Stimulated activated CD8-positive, alpha-beta memory T cell treated with anti-CD3 and anti-CD28 coated beads, Interleukin-15, amount 100 ng/mL, for 4 hours (primary cell): ENCODE data around the gene ASXL3.

Experiments used
- DNase-seq, 2 donors: peaks; one replicate each; pipeline ENCODE4 v3.0.0-alpha.2; 2020; ENCODE audit warnings: low read depth in 2 of 2

Gene ASXL3

DNA sequence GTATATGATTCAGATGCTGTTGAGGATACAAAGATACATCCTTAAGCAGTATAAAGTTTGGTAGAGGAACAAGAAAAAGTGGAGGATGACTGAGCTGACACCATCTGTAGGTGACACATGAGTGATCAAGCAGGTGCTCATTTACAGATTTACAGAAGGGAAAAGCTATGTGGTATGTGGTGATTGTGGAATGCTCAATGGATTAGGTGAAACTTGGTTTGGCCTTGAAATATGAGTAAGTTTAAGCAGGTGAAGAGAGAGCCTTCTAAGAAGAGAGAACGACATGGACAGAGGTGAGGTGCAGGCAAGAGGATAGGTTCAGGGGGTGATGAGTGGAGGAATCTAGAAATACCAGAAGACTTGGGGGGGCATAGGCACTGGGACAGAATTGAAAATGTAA lies 5.9 kb downstream of the ASXL3 start:
- DNase-seq, result no peak

DNA sequence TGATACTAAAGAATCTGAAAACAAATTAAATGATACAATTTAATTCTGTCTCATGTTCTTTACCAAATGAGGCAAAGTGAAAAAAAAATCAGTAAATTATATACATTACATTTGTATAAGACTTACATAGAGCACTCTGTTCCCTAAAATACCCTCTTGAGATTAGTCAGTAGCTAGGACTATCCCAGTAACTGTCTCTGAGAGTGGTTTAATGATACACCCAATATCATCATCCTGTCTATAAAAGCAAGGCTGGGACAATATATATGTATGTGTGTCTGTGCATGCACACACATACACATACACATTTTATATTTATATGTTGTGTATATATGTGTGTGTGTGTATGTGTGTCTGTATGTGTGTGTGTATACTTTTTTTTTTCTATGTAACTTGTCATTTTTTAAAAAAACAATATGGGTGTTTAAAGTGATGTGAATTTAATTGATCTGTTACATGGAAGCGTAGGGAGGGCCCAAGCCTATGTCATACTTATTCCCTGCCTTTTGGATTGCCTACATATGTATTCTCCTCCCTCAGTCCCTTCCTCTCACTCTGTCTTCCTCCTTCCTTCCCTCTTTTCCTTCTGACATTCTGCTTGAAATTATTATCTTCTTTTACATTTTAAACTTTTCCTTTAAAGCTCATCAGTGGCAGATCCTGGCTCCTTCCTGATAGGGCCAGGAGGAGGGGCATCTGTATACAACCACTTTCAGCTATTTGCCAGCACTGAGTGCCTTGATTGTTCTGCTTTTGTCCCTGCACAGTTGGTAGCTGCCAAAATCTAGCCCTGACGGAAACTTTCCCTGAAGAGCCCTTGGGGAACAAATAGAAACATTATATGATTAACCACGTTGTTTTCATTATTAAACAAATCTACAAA lies 6.8 kb downstream of the ASXL3 start:
- DNase-seq, result no peak

DNA sequence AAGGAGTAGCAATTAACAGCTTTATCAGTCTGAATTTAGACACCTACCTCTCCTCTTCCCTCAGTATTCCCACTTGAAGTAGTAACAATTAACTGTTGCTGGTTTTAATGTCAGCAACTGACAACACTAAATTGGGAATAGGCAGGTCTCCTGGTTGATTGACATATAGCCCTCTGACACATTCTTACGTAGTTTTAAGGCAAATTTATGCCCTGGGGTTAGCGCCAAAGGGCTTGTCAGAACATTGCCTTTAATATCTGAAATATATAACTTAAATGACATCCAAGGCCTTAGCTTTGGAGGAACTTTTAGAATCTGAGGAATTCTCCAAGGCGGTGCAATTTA lies 7.4 kb downstream of the ASXL3 start:
- DNase-seq, result no peak

DNA sequence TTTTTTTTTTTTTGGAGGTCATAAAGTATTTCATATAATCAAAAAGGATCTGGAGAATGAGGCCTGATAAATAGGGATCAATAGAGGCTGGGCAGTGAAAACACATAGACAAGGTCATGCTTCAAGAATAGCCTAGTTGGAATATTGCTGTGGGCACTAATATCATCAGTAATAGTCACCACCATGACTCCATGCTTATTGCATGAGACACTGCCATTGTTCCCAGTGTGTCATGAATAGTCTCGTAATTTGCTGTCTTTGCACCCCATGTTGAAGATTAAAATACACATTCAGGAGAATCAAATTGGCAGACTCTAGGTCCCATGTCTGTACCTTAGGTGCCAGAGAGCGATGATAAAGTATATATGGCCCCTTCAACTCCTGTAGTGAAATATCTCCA lies 10.3 kb downstream of the ASXL3 start:
- DNase-seq, result no peak

DNA sequence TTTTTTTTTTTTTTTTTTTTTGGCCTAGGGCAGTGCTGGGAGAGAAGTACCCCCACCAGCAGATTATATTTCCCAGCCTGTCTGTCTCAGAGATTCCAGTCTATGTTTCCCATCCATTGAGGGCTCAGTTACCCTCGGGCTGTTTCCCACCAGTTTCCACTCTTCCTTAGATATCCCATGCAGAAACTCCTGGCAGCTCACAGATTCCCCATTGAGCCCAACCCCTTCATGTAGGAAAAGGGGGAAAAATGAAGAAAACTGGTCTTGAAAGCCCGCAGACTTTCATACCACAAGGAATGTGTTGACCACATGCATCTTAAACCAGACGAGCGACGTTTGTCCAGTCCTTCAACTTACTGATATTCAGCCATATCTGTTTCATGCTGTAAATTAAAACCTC lies 15.2 kb downstream of the ASXL3 start:
- no peak for DNase-seq

DNA sequence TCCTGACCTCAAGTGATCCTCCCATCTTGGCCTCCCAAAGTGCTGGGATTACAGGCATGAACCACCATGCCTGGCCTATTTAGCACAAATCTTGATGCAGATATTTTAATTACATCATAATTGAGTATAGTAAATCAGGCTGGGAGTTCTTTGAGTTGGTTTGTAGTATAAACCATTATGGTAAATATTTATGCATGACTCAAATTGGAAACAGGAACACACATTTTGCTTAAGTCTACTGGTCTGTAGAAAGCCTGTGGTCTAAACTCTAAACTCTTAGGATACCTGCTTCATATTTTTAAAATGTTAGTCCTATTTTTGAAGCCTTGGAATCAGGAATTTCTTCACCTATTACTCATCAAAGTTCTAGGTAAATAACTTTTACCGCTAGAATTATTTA lies 16.8 kb downstream of the ASXL3 start:
- no peak for DNase-seq

DNA sequence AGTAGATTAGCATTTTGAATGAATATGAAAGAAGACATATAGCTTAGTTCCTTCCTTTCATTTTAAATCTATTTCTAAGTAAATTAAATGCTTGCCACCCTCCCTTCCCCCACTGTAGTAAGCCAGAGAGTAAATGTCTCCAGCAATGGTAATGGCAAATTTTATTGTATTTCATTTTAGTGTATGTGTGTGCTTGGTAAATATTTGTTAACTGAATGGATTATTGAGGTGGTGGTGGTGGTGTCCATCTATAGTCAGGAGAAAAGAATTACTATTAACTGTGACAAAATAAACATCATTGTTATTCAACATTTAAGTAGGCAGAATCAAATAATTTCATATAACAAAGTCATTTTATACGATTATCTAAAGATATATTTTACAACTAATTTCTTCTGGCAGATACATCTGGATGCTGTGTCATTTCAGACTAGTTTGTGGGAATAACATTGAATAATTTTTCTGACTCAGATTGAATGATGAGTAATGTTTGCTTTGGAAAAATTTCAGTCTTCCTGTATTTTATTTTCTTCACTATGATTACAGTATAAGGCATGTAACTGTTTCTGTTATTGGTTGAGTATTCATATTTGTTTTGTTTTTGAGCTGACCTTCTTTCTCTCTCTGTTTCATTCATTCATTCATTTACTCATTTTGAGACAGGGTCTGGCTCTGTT lies 18.3 kb downstream of the ASXL3 start:
- no peak for DNase-seq

DNA sequence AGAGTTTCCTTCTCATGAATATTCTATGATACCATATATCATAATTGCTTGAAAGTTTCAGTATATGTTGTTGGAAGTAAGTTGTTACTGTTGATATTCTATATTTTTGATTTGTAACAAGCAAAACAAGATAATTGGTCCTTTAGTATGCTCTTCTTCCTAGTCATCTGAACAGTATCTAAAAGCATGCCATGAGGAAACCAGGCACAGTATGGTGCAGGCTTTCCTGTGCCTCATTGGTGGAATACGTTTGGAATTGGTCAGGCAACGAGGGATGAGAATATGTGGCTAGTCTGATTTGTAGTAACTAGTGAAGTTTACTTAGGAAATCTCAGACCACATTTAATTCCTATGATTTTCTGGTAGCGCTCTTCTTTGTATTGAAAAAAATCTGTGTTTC lies 22.8 kb downstream of the ASXL3 start:
- no peak for DNase-seq

DNA sequence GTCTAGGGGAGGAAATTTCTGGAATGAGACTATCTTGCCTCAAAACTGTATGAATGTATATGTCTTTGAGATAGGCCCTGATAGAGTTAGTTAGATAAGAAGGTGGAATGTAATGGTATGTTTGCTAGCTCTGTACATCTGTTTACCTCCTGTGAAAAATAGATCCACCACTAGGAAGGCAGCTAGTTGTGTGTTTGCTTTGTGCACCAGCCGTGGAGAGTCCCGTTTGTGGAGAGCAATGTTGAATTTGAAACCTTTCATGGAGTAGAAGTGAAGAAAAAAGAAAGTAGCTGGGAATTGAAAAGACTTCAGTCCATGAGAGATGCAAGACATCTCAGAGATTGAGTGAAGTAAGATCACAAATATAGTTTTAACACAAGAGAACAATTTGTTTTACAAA lies 25.4 kb downstream of the ASXL3 start:
- no peak for DNase-seq

DNA sequence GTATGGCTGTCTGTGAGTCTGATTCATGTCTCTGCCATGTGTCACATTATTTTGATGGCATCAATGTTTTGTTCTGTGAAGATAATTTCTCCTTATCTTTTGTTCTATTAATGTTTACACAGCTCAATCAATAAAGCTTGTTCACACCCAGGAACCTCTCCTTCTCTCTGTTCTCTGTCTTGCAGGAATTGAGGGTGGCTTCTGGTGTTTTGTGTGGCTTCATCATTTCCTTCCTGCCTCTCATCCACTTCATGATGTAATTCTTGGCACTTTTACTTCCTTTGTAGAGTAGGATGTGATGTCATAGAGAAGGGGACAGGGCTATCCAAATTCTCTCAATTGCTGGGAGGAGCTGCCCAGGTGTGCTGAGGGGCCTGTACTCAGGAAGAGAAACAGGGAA lies 27.2 kb downstream of the ASXL3 start:
- DNase-seq, result no peak

DNA sequence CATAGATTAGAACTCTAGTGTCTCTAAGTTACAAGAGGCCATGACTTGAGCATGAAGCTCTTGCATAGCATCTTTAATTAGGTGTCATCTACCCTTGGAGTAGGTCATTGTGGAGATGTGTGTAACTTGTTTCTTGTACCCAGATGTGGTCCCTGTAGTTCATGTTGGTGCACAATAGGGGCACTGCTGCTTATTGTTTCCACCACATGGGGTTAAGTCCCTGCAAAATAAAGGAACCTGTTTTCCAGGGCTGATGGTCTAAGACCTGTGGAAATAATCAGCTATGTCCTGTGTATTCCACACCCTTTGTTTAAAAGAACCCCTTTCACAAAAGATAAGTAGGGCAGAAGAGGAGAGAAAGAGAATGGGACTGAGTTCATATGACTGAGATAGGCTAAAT lies 28.6 kb downstream of the ASXL3 start:
- no peak for DNase-seq

DNA sequence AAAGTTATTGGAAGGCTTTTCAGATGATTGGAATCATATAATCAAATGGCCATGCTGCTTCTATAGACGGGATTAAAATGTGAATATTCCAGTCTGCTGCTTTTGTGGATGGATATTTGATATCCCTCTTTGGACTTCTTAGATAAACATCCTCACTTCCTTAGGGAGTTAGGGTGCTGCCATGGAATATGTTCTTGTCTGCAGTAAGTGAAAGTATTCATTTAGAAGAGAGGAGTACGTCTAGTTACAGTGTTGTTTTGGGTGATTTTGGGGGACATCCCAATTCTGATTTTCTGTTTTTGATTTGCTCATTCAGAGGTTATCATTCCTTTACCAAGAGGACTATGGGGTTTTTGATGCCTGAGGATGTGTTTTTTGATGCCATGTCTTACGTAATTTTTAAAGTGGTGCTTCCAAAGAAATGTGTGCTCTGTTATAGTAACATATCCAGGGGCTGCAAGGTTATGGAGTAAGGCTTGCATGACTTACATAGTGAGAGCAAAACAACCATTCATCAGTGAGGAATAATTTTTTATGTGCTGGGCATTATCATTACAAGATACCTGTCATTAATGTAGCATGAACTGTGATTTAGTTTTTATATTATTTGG lies 33.6 kb downstream of the ASXL3 start:
- no peak for DNase-seq

DNA sequence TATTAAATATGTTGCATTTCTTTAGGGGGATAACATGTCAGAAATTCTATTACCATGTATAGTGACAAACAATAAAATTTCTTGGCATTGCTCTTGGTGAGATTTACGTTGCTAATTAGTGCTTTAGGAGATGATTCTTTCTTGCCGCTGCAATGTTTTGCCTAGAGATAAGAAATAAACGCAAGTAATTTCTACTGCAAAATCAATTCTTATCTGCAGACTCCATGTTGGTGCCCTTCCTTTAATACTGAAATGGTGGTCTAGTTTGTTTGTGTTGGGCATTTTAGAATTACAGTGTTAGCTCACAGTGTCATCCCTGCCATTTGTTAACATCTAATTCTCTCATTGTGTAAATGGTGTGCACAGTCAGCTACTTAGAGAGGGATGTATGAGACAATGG lies 34.6 kb downstream of the ASXL3 start:
- no peak for DNase-seq

DNA sequence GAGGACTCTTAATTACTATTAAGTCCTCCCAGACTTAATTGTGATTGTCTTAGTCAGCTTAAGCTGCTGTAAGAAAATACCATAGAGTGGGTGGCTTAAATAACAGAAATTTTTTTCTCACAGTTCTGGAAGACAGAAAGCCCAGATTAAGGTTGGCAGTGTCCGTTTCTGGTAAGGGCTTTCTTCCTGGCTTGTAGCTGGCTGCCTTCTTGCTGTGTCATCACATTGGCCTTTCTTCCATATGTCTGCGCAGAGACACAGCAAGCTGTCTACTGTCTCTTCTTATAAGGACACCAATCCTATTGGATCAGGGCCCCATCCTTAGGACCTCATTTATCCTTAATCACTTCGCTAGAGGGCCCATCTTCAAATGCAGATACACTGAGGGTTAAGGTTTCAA lies 38.5 kb downstream of the ASXL3 start:
- DNase-seq, result no peak

DNA sequence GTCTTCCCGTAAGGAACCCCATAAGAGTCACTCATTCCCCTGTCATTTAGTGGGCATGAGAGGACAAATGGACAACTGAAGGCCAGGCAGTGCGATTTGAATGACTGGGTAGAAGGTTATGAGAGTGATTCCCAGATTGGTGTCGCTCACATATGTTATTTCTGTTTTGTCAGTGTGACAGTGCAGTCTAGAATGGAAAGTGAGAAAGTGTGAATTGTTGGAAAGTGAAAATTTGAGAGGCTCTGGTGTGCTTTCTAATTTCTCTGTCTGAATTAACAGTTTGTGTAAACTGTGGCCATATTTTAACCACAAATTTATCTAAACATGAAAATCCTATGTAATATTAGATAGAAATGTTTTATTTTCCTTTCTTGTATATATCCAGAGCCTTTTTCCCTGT lies 49.1 kb downstream of the ASXL3 start:
- DNase-seq, result no peak

DNA sequence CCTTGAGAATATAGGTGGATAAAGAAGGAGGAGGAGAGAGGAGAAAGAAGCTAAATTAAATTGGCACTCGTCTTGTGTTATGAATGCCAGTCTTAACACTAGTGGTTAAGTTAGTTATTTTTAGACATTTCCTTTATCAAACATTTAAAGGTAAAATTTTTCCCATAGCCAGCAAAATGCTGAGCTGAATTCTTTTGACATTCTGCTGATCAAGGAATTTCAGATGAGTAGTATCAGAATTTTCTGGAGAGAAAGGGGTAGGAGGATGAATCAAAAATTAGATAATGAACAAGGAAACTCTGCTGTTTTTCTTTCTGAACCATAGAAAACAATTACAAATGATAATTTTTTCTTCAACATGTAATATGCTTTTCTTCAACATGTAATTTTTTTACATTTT lies 52.5 kb downstream of the ASXL3 start:
- DNase-seq, result no peak

DNA sequence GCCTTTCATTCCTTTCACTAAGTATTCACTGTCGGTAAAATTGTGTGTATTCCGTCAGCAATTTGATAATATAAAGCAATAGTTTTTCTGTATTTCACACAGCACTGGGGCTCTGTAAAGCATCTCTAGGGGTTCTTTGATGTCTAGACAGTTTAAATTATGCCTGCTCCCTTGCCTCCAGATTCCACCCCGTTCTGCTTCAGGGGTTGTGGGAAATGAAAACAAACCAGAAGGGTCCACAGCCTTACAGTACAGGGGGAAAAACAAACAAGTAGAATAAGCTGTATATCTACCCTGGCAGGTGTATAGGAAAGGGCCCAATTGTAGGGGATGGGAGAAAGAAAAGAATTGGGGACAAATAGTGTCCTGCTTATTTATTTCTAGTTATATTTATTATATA lies 63.1 kb downstream of the ASXL3 start:
- DNase-seq, result no peak

DNA sequence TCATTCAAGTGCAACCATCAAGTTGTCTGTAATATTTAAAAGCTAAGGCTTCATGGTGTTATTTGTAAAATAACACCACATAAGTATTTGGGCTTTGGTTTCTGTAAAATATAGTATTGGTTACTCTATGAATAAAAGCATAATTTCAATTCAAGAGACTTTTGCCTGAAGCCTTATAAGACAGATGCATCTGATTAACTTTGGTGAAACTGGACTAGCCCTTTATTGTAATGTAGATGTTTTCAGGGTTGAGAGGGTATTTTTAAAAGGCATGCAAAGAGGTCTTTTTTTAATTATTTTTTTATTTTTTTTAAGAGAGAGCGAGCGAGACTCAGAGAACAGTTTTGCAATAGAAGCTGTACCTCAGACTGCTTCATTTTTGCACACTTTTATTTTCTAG lies 66.5 kb downstream of the ASXL3 start:
- no peak for DNase-seq

DNA sequence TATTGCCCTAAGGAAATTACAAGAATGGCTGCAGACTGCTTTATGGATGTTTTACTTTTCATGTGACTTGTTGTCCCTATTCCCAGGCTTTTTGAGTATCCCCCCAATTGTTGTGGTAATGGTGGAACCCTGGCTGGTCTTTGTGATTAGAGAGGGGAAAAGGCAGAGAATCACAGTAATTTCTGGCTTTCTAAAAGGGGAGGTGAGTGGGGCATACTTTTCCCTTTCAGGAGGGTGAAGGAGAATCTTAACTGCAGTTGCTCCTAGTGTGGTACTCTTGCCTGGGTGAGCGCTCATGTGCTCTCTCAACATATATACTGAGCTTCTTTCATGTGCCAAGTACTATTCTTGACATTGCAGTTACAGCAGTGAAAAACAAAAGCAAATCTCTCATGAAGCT lies 69.3 kb downstream of the ASXL3 start:
- DNase-seq, result no peak

DNA sequence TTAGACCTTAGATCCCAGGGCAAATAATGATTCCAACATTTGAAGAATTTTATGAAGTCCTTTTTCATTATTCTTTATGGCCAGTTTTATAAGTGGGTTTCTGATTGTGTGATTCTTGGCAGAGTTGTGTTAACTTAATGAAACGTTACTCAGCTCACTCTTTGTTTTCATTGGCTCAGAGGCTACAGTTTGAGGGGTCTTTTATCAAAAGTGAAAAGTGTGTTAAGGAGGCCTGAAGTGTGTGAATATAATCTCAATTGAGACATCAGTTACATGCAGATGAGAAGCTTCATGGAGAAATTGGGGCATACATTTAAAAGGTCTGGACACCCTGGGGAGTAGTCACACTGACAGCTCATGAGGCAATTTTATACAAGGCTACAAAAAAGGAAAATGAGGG lies 74.6 kb downstream of the ASXL3 start:
- no peak for DNase-seq

DNA sequence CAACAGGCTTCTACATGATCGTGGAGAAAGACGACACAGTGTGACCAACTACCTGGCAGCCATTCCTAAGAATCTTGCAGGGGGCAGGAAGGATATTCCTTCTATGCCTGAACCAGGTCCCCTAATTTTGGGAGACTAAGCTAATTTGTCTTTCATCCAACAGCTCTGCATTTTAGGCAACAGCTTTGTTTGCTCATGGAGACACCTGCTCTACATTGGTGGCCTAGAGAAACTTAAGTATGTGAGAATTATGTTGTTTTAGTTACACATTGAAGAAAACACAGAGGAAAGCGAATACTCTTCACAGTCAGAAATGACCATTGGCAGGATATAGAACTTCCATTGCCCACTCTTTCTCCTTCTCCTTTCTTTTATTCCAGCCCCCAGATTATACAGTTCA lies 75.2 kb downstream of the ASXL3 start:
- DNase-seq, result no peak

DNA sequence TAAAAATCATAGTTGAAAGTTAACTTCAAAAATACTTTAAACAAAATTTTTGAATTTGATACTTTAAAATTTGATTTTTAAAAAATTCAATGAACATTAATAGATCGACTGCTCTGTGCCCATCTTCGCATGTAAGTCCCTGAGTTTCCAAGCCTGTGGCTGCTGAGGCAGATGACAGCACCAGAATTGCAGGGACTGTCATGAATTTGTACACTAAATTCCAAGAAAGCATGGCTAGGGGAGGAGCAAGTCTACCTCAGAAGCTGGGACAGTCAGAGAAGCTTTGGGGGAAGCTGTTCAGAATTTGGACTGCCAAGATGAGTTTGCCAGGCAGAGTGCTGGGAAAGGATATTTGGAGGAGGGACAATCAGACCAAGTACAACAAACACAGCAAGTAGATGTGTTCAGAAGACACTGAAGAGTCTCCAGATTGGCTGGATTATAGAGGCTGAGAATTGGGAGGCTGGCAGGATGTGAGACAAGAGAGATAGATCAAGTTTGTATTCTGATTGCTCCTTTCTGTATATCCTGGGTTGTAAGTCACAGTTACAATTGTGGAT lies 79.0 kb downstream of the ASXL3 start:
- no peak for DNase-seq
